Measurements from ENCODE around the gene RBP3. TPM values are rescaled to one million over a fixed set of nuclear protein-coding genes. Genes with fewer than 3 reads are reported as not detected.

The RBP3 gene
- total and polyA plus RNA-seq, 2 of the 4 experiments (the other 2 are of a cell fraction), result not detected

GRCh38 chr10:47339759-47340607 is 8.2 kb upstream of the RBP3 start:
- DNase-seq, result no peak
- Histone ChIP-seq H3K36me3 (ENCODE audit: control insufficient read depth, insufficient read depth, low read length) (no peaks in the 10 kb centered on the region), H4K20me1 (ENCODE audit: insufficient read depth, low read length) (no peaks in the 10 kb centered on the region), H3K9me1 (ENCODE audit: insufficient read depth, low read length) (no peaks in the 10 kb centered on the region), H3K23ac (ENCODE audit: low read depth, low read length) (no peak overlapping the region), H4K91ac (ENCODE audit: insufficient read depth, low read depth, low read length) (no peak overlapping the region), H2AFZ (replicated peaks; ENCODE audit: low read length, poor library complexity) (peak overlapping the region; percentile 46), H2AK5ac (ENCODE audit: low read depth, low read length) (no peak overlapping the region), H2BK5ac (ENCODE audit: low read depth, low read length, poor library complexity, severe bottlenecking) (no peak overlapping the region), H3K4me2 (ENCODE audit: low read depth, low read length) (no peak overlapping the region), H3K4me3 (ENCODE audit: insufficient read depth, low read depth, low read length) (no peak overlapping the region), H2AK9ac (replicated peaks; ENCODE audit: low read depth, low read length, poor library complexity) (peak overlapping the region; percentile 82), H4K8ac (ENCODE audit: low read depth in 2 of 2, low read length in 2 of 2) (no peak overlapping the region), H2BK120ac (ENCODE audit: low read depth, low read length) (no peak overlapping the region), H2BK15ac (ENCODE audit: low read depth, low read length) (no peak overlapping the region), H3K4ac (ENCODE audit: low read depth, low read length) (no peak overlapping the region), H3K27ac (ENCODE audit: insufficient read depth, low read length) (no peak overlapping the region), H3K9me3 (ENCODE audit: control insufficient read depth, insufficient read depth, low read length) (no peaks in the 10 kb centered on the region), H2BK20ac (ENCODE audit: low read depth, low read length) (no peak overlapping the region), H3K9ac (ENCODE audit: low read depth, low read length) (no peak overlapping the region), H3K18ac (ENCODE audit: low read depth, low read length) (no peak overlapping the region), H3K27me3 (ENCODE audit: control insufficient read depth, insufficient read depth, low read length) (peaks cover 13% of the 10 kb centered on the region), H4K5ac (ENCODE audit: low read depth, low read length) (no peak overlapping the region), H3K4me1 (ENCODE audit: control insufficient read depth, insufficient read depth, low read length) (peaks cover 1% of the 10 kb centered on the region; the same call in 1 of the 2 replicates), H3K56ac (ENCODE audit: extremely low read depth, insufficient read depth, low read length) (no peak overlapping the region), H3K79me1 (ENCODE audit: low read depth in 1 of 2, low read length in 2 of 2) (no peaks in the 10 kb centered on the region), H3K14ac (replicated peaks; ENCODE audit: low read depth, low read length) (no peak overlapping the region)
- POLR2A ChIA-PET (ENCODE audit: unreplicated experiment), result no interaction called here
- CTCF ChIA-PET, result interaction anchor here (1.0 kb wide), 2 partner anchors 25 to 292 kb away, joined by 3 to 4 read pairs; no protein-coding TSS in a partner anchor
- 80% methylated on average over 8 of the region's 15 CpGs; no CpG with 5 or more reads in 1 of the 2 experiments for WGBS, 2 experiments (ENCODE audit: extremely low coverage in 2 of 2, insufficient read length in 1 of 2)
- no peak for ATAC-seq (ENCODE audit: low read depth)
- TF ChIP-seq SMC3 (IDR thresholded peaks at IDR 0.05; ENCODE audit: low read depth, low read length), result no peak
- no peak for TF ChIP-seq ELK1 (IDR thresholded peaks at IDR 0.05; ENCODE audit: borderline replicate concordance, low read depth, low read length)
- TF ChIP-seq USF2 (IDR thresholded peaks at IDR 0.05; ENCODE audit: low read depth, low read length), result no peak
- TF ChIP-seq CEBPB (IDR thresholded peaks at IDR 0.05; ENCODE audit: low read depth, low read length), result no peak
- TF ChIP-seq POLR2A (IDR thresholded peaks at IDR 0.05; ENCODE audit: low read depth, low read length), result no peak
- no peak for TF ChIP-seq MAFK (IDR thresholded peaks at IDR 0.05; ENCODE audit: low read depth, low read length)
- TF ChIP-seq CHD1 (IDR thresholded peaks at IDR 0.05; ENCODE audit: low read depth, low read length), result no peak
- TF ChIP-seq RAD21 (IDR thresholded peaks at IDR 0.05; ENCODE audit: low read length), result no peak
- no peak for TF ChIP-seq CTCF (conservative IDR thresholded peaks at IDR 0.05; ENCODE audit: low read depth, low read length)
- TF ChIP-seq BHLHE40 (IDR thresholded peaks at IDR 0.05; ENCODE audit: low read depth, low read length), result no peak
- no peak for TF ChIP-seq MXI1 (IDR thresholded peaks at IDR 0.05; ENCODE audit: borderline replicate concordance, low read depth, low read length)
- TF ChIP-seq NFE2L2 (IDR thresholded peaks at IDR 0.05; ENCODE audit: low read depth, low read length), result no peak
- TF ChIP-seq RCOR1 (IDR thresholded peaks at IDR 0.05; ENCODE audit: insufficient replicate concordance, low read length), result no peak
- BruUV-seq (replicated peaks), result no TSS peak
- dilution Hi-C loops (cut with HindIII; ENCODE audit: low sequenced_read_pairs, unreplicated experiment) (no loop called here), in situ Hi-C loops (cut with MboI; ENCODE audit: low sequenced_read_pairs) (no loop called here), intact Hi-C loops (cut with micrococcal nuclease) (no loop called here)

Data from IMR-90 (cell line).